Astrocyte (in vitro differentiated cells and primary cell): Measurements from ENCODE around the gene TLR1.

Experiments
- CTCF ChIP-seq: IDR thresholded peaks from 2 replicates; pipeline ENCODE4 v1.5.1; 2011; ENCODE audit warnings: low read depth, mild to moderate bottlenecking, inconsistent platforms, low read length, moderate library complexity; ENCODE audit not compliant: insufficient read depth
- EZH2 ChIP-seq: IDR thresholded peaks from 2 replicates; pipeline ENCODE4 v1.6.1; 2012; ENCODE audit warnings: mild to moderate bottlenecking, low read length, inconsistent platforms; ENCODE audit not compliant: insufficient read depth

DNA sequence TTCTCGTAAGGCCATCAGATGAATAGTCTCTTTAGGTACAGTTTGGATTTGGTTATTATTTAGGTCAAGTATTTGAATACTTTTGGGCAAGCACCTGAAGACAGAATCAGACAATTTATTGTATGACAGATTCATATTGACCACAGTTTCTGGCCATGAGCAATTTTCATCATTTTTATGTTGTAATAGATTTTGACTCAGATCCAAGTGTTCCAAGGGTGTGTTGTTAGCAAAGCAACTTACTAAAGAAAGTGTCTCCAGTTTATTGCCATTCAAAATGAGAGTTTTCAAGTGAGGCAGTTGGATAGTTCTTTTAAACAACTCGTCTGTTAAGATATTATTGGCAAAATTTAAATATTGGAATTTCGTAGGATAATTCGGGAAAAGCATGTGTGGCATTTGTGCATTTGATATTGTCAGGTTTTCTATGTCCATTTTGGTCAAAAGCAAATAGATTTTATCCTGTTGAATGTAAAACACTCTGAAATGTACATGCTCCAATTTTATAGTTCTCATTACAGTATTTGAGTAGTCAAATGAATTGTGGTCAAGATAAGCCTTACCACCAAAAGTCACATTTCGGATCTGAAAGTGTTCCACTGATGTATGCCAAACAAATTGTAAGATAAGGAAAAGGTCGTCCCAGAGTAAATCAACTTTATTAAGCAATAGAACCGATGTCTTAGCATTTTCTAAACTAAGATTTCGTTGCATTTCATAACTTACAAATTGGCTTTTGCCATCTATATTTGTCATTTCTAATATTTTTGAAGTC, 30.2 kb downstream of the TLR1 start:
- TF ChIP-seq CTCF (no peak), EZH2 (no peak)
